HL-60 (cell line): ENCODE results near the gene MIOX.

Experiments used
- CTCF ChIP-seq: IDR thresholded peaks from one replicate; pipeline ENCODE4 v1.5.1; 2011; ENCODE audit warnings: low read length, control low read depth, inconsistent platforms; ENCODE audit not compliant: insufficient read depth
- GABPA ChIP-seq: IDR thresholded peaks from 2 replicates; pipeline ENCODE4 v1.6.1; 2012; ENCODE audit warnings: low read depth
- POLR2AphosphoS5 ChIP-seq: IDR thresholded peaks from 2 replicates; pipeline ENCODE4 v1.6.1; 2012; ENCODE audit warnings: low read depth
- REST ChIP-seq: IDR thresholded peaks from 2 replicates; pipeline ENCODE4 v1.6.1; 2012; ENCODE audit warnings: low read depth; ENCODE audit not compliant: insufficient replicate concordance
- SPI1 ChIP-seq: IDR thresholded peaks from 2 replicates; pipeline ENCODE4 v1.6.1; 2012; ENCODE audit warnings: low read depth, mild to moderate bottlenecking, borderline replicate concordance

DNA sequence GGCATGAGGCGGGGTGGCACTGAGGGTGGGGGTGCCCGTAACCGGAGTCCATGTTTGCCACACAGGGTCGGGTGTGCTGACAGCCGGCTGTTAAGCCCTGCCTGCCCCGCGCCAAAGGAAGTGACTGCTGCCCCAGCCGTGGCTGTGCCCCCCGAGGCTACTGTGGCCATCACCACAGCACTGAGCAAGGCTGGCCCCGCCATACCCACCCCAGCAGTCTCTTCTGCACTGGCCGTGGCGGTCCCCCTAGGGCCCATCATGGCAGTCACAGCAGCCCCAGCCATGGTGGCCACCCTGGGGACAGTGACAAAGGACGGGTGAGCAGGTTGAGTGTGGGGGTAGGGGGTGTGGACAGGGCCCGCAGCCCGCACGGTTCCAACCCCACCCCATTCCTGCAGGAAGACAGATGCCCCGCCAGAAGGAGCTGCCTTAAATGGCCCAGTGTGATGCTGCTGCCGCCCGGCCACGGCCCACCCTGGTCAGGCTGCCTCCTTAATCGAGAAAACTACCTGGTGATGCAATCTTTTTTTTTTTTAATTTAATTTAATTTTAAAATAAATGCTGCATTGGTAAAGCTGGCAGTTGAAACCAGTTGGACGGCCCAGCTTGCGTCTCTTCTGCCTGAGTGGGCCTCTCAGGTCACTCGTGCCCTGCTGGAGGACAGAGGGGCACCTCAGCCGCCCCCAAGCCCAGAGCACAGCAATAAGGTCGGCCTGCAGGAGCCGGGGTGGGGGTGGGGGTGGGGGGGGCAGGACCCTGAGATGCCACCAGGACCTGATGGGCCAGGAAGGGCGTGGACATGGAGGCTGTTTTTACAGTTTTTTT, 42.6 kb upstream of the MIOX start:
- TF ChIP-seq POLR2AphosphoS5 (peak; percentile 47; the same call in 1 of the 2 replicates), REST (no peak), CTCF (no peak), GABPA (no peak), SPI1 (no peak)
